ENCODE measurements around the gene P4HB. TPM values are rescaled to one million over a fixed set of nuclear protein-coding genes. Genes with fewer than 3 reads are reported as not detected.

Gene P4HB
- polyA plus RNA-seq, 1 of the 3 experiments (the other 2 are of a cell fraction), result 165 TPM

- Histone ChIP-seq H3K4me3 (ENCODE audit: low read depth in 2 of 2, low read length in 1 of 2) (no peak overlapping the region), H3K27ac (ENCODE audit: low read depth in 2 of 2, low read length in 1 of 2) (no peak overlapping the region), H4K20me1 (ENCODE audit: insufficient read depth) (peaks cover 10% of the 10 kb centered on the region), H3K4me2 (no peak overlapping the region), H3K9me2 (no peaks in the 10 kb centered on the region), H3K9ac (no peak overlapping the region), H3K27me3 (ENCODE audit: insufficient read depth) (no peaks in the 10 kb centered on the region), H3K36me3 (replicated peaks in 1 of 2; ENCODE audit: control insufficient read depth in 1 of 2, insufficient read depth in 2 of 2, low read length in 1 of 2) (peaks cover 14 to 58% of the 10 kb centered on the region in 2 experiments), H2AFZ (ENCODE audit: low read depth) (no peak overlapping the region), H3K9me3 (no peaks in the 10 kb centered on the region), H3K4me1 (ENCODE audit: control insufficient read depth in 1 of 2, insufficient read depth in 2 of 2, low read depth in 1 of 2, low read length in 1 of 2) (peaks cover 8 to 15% of the 10 kb centered on the region in 2 experiments; a peak in 2 of 4 replicates), H3K79me2 (ENCODE audit: insufficient read depth) (peaks cover 7% of the 10 kb centered on the region; the same call in 1 of the 2 replicates), H3F3A (replicated peaks; ENCODE audit: insufficient read depth) (peaks cover 11% of the 10 kb centered on the region)
- ChIA-PET POLR2A (no interaction called here), CTCF (interaction anchor here (1.0 to 2.2 kb wide), 6 partner anchors 18 to 123 kb away, joined by 3 to 7 read pairs (median 4); partner anchors contain the start of gene MAFG)
- TF ChIP-seq CTCF (IDR thresholded peaks at IDR 0.05) (peak; percentile 25), PBX3 (IDR thresholded peaks at IDR 0.05) (no peak)
- 93% methylated on average over 22 of the region's 26 CpGs for WGBS (ENCODE audit: low lambda C conversion rate)
- DNase-seq, result no peak
These were observed 47.1 kb upstream of the P4HB start for GRCh38 chr17:81907219-81908145.

GRCh38 chr17:81906476-81907218, 46.3 kb upstream of the P4HB start:
- Histone ChIP-seq H3K9me2 (no peaks in the 10 kb centered on the region), H3K9ac (no peak overlapping the region), H3K27ac (ENCODE audit: low read depth in 2 of 2, low read length in 1 of 2) (no peak overlapping the region), H3K27me3 (ENCODE audit: insufficient read depth) (no peaks in the 10 kb centered on the region), H3K36me3 (replicated peaks in 1 of 2; ENCODE audit: control insufficient read depth in 1 of 2, insufficient read depth in 2 of 2, low read length in 1 of 2) (peaks cover 7 to 50% of the 10 kb centered on the region in 2 experiments), H3F3A (replicated peaks; ENCODE audit: insufficient read depth) (peaks cover 7% of the 10 kb centered on the region), H3K4me3 (ENCODE audit: low read depth in 2 of 2, low read length in 1 of 2) (no peak overlapping the region), H4K20me1 (ENCODE audit: insufficient read depth) (peaks cover 6% of the 10 kb centered on the region), H3K79me2 (ENCODE audit: insufficient read depth) (peaks cover 7% of the 10 kb centered on the region; the same call in 1 of the 2 replicates), H3K4me1 (ENCODE audit: control insufficient read depth in 1 of 2, insufficient read depth in 2 of 2, low read depth in 1 of 2, low read length in 1 of 2) (peaks cover 8 to 18% of the 10 kb centered on the region in 2 experiments; a peak in 2 of 4 replicates), H2AFZ (ENCODE audit: low read depth) (no peak overlapping the region), H3K9me3 (no peaks in the 10 kb centered on the region), H3K4me2 (no peak overlapping the region)
- DNase-seq, result no peak
- 85% methylated on average over 7 of the region's 15 CpGs for WGBS (ENCODE audit: low lambda C conversion rate)
- POLR2A ChIA-PET, result no interaction called here
- peak; percentile 13; the same call in 1 of the 2 replicates for TF ChIP-seq RAD21 (IDR thresholded peaks at IDR 0.05; ENCODE audit: low read length)
- no peak for TF ChIP-seq NFIC (IDR thresholded peaks at IDR 0.05; ENCODE audit: borderline replicate concordance)
- CTCF ChIA-PET, result interaction anchor here (1.0 to 2.2 kb wide), 7 partner anchors 18 to 123 kb away, joined by 3 to 7 read pairs (median 5); partner anchors contain the start of gene MAFG

All from SK-N-SH (cell line).